Measurements from ENCODE around the gene ZNF672.

- TF ChIP-seq POLR2A (IDR thresholded peaks at IDR 0.05) (no peak), POLR2AphosphoS5 (IDR thresholded peaks at IDR 0.05) (no peak)
Observed at GRCh38 chr1:248823517-248824001, 14.5 kb upstream of the ZNF672 start.
